GM23338 (cell line): ENCODE data around the gene AK3. TPM values are rescaled to one million over a fixed set of nuclear protein-coding genes. Genes with fewer than 3 reads are reported as not detected.

Experiments used
- ATAC-seq: fragments of 200-7000 bp; cut with Tn5 transposase; 3 replicates; pipeline ENCODE4 v1.9.1; 2020
- DNase-seq: peaks from one replicate; pipeline ENCODE4 v3.0.0-alpha.2; 2015; ENCODE audit warnings: low spot score
- H2AFZ ChIP-seq: fragments of 200-600 bp; sonication (generic); 2 replicates; pipeline ENCODE4 v1.8.0; 2016; ENCODE audit warnings: antibody characterized with exemption, mild to moderate bottlenecking, moderate library complexity
- H3F3A ChIP-seq: fragments of 200-600 bp; sonication (generic); replicated peaks from 2 replicates; pipeline ENCODE4 v1.8.0; 2017; ENCODE audit warnings: antibody characterized with exemption, mixed run types, low read depth
- H3K27ac ChIP-seq: fragments of 200-600 bp; sonication (generic); 2 replicates; pipeline ENCODE4 v1.6.1; 2016; ENCODE audit warnings: low read depth
- H3K27me3 ChIP-seq: fragments of 200-600 bp; sonication (generic); 2 replicates; pipeline ENCODE4 v1.8.0; 2016; ENCODE audit warnings: mild to moderate bottlenecking, mixed run types, moderate library complexity; ENCODE audit not compliant: insufficient read depth
- H3K36me3 ChIP-seq: fragments of 200-600 bp; sonication (generic); 2 replicates; pipeline ENCODE4 v1.8.0; 2016; ENCODE audit warnings: mild to moderate bottlenecking; ENCODE audit not compliant: insufficient read depth
- H3K4me1 ChIP-seq: fragments of 200-600 bp; sonication (generic); 2 replicates; pipeline ENCODE4 v1.8.0; 2016; ENCODE audit warnings: mild to moderate bottlenecking, moderate library complexity; ENCODE audit not compliant: insufficient read depth
- H3K4me2 ChIP-seq: fragments of 200-600 bp; sonication (generic); 2 replicates; pipeline ENCODE4 v1.7.1; 2017; ENCODE audit warnings: mixed run types
- H3K4me3 ChIP-seq: fragments of 200-600 bp; sonication (generic); 2 replicates; pipeline ENCODE4 v1.6.1; 2016; ENCODE audit warnings: mixed run types
- H3K79me2 ChIP-seq: fragments of 200-600 bp; sonication (generic); replicated peaks from 2 replicates; pipeline ENCODE4 v1.8.0; 2017; ENCODE audit warnings: mild to moderate bottlenecking; ENCODE audit not compliant: insufficient read depth
- H3K9me2 ChIP-seq: fragments of 200-600 bp; sonication (generic); 2 replicates; pipeline ENCODE4 v1.8.0; 2017; ENCODE audit not compliant: insufficient read depth
- H4K20me1 ChIP-seq: fragments of 200-600 bp; sonication (generic); replicated peaks from 2 replicates; pipeline ENCODE4 v1.8.0; 2017; ENCODE audit warnings: mild to moderate bottlenecking; ENCODE audit not compliant: insufficient read depth
- H3K27ac Mint-ChIP-seq: 2 replicates; pipeline ENCODE4 v1.8.0; 2020; ENCODE audit warnings: inconsistent platforms, mild to moderate bottlenecking, moderate library complexity, mixed read lengths
- H3K27me3 Mint-ChIP-seq: 3 replicates; pipeline ENCODE4 v1.8.0; 2022; ENCODE audit warnings: low read depth, mild to moderate bottlenecking, moderate library complexity, mixed read lengths, inconsistent platforms; ENCODE audit not compliant: insufficient read depth, poor library complexity
- H3K36me3 Mint-ChIP-seq: 3 replicates; pipeline ENCODE4 v1.8.0; 2021; ENCODE audit warnings: low read depth, mild to moderate bottlenecking, inconsistent platforms, moderate library complexity, mixed read lengths
- H3K4me1 Mint-ChIP-seq: 3 replicates; pipeline ENCODE4 v1.8.0; 2020; ENCODE audit warnings: mild to moderate bottlenecking, inconsistent platforms, mixed read lengths
- H3K4me3 Mint-ChIP-seq: 3 replicates; pipeline ENCODE4 v1.8.0; 2021; ENCODE audit warnings: moderate library complexity, mild to moderate bottlenecking, inconsistent platforms, mixed read lengths
- H3K9me3 Mint-ChIP-seq: 3 replicates; pipeline ENCODE4 v1.8.0; 2020; ENCODE audit warnings: moderate library complexity, mild to moderate bottlenecking, inconsistent platforms, mixed read lengths
- CREB1 ChIP-seq: fragments of 250-450 bp; sonication (Bioruptor Pico); IDR thresholded peaks from 2 replicates; pipeline ENCODE4 v1.5.0; 2020; ENCODE audit warnings: low read depth, mild to moderate bottlenecking, moderate library complexity
- ETS1 ChIP-seq: IDR thresholded peaks from 2 replicates; pipeline ENCODE4 v1.6.1; 2016; ENCODE audit warnings: antibody characterized with exemption
- JUNB ChIP-seq: IDR thresholded peaks from one replicate; pipeline ENCODE4 v1.6.1; 2016; ENCODE audit warnings: antibody characterized with exemption; ENCODE audit not compliant: unreplicated experiment
- NANOG ChIP-seq: IDR thresholded peaks from 2 replicates; pipeline ENCODE4 v1.6.1; 2016; ENCODE audit warnings: antibody characterized with exemption, borderline replicate concordance
- POLR2AphosphoS5 ChIP-seq: IDR thresholded peaks from 2 replicates; pipeline ENCODE4 v1.6.1; 2016; ENCODE audit warnings: antibody characterized with exemption, low read depth
- STAT1 ChIP-seq: IDR thresholded peaks from one replicate; pipeline ENCODE4 v1.6.1; 2016; ENCODE audit warnings: antibody characterized with exemption; ENCODE audit not compliant: unreplicated experiment
- ZNF331 ChIP-seq: fragments of 250-450 bp; sonication (Bioruptor Pico); IDR thresholded peaks from 2 replicates; pipeline ENCODE4 v1.5.0; 2020; ENCODE audit warnings: low read depth, mild to moderate bottlenecking, moderate library complexity
- ZNF462 ChIP-seq: fragments of 250-450 bp; sonication (Bioruptor Pico); IDR thresholded peaks from 2 replicates; pipeline ENCODE4 v1.5.0; 2020; ENCODE audit warnings: mild to moderate bottlenecking, moderate library complexity
- polyA plus RNA-seq: library from polyadenylated mRNA; unstranded; fragments of >200 nt; fragmentation: Nextera tagmentation; extraction: Ambion mirVana; gene quantifications from 2 replicates; pipeline ENCODE4 v1.2.1, GENCODE V29; 2016
- total RNA-seq: library from RNA; depleted of rRNA; stranded (reverse); fragments of >200 nt; shearing (Covaris generic); gene quantifications from 2 replicates; pipeline ENCODE4 v1.2.3, GENCODE V29; 2014
- TF ChIP-seq, protein P1 (sequence below): IDR thresholded peaks from one replicate; pipeline ENCODE4 v1.6.1; 2018; ENCODE audit warnings: antibody characterized with exemption; ENCODE audit not compliant: unreplicated experiment
- TF ChIP-seq, protein P2 (sequence below), 2 experiments: fragments of 200-600 bp in 1 of 2; sonication (generic) in 1 of 2; conservative IDR thresholded peaks; 2 replicates each; pipeline versions ENCODE4 v1.5.1 to v1.6.1; 2016 to 2017; ENCODE audit warnings: antibody characterized with exemption in 2 of 2, low read depth in 2 of 2, mild to moderate bottlenecking in 2 of 2, moderate library complexity in 1 of 2

AK3 gene
- total and polyA plus RNA-seq, 2 experiments from 2014 or later = 30.1 to 40.2 TPM

- no peak for ATAC-seq
- no peak for DNase-seq
- no peaks in the 10 kb centered on the region for H3K9me2 ChIP-seq
- H3K27ac ChIP-seq = no peak overlapping the region
- TF ChIP-seq NANOG = no peak
- TF ChIP-seq ZNF331 (CRISPR knock-in tag) = no peak
- TF ChIP-seq STAT1 = no peak
- TF ChIP-seq POLR2AphosphoS5 = no peak
- TF ChIP-seq, protein P1, sequence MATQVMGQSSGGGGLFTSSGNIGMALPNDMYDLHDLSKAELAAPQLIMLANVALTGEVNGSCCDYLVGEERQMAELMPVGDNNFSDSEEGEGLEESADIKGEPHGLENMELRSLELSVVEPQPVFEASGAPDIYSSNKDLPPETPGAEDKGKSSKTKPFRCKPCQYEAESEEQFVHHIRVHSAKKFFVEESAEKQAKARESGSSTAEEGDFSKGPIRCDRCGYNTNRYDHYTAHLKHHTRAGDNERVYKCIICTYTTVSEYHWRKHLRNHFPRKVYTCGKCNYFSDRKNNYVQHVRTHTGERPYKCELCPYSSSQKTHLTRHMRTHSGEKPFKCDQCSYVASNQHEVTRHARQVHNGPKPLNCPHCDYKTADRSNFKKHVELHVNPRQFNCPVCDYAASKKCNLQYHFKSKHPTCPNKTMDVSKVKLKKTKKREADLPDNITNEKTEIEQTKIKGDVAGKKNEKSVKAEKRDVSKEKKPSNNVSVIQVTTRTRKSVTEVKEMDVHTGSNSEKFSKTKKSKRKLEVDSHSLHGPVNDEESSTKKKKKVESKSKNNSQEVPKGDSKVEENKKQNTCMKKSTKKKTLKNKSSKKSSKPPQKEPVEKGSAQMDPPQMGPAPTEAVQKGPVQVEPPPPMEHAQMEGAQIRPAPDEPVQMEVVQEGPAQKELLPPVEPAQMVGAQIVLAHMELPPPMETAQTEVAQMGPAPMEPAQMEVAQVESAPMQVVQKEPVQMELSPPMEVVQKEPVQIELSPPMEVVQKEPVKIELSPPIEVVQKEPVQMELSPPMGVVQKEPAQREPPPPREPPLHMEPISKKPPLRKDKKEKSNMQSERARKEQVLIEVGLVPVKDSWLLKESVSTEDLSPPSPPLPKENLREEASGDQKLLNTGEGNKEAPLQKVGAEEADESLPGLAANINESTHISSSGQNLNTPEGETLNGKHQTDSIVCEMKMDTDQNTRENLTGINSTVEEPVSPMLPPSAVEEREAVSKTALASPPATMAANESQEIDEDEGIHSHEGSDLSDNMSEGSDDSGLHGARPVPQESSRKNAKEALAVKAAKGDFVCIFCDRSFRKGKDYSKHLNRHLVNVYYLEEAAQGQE = no peak
- TF ChIP-seq JUNB = no peak
- no peak for TF ChIP-seq ZNF462 (CRISPR knock-in tag)
- no peak for TF ChIP-seq CREB1 (CRISPR knock-in tag)
- TF ChIP-seq ETS1 = no peak
- TF ChIP-seq, protein P2, sequence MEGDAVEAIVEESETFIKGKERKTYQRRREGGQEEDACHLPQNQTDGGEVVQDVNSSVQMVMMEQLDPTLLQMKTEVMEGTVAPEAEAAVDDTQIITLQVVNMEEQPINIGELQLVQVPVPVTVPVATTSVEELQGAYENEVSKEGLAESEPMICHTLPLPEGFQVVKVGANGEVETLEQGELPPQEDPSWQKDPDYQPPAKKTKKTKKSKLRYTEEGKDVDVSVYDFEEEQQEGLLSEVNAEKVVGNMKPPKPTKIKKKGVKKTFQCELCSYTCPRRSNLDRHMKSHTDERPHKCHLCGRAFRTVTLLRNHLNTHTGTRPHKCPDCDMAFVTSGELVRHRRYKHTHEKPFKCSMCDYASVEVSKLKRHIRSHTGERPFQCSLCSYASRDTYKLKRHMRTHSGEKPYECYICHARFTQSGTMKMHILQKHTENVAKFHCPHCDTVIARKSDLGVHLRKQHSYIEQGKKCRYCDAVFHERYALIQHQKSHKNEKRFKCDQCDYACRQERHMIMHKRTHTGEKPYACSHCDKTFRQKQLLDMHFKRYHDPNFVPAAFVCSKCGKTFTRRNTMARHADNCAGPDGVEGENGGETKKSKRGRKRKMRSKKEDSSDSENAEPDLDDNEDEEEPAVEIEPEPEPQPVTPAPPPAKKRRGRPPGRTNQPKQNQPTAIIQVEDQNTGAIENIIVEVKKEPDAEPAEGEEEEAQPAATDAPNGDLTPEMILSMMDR (conservative IDR thresholded peaks at IDR 0.05; ENCODE audit: low read depth in 2 of 2) = no peak
- no peak overlapping the region for H3K27ac Mint-ChIP-seq
- no peaks in the 10 kb centered on the region for H3K27me3 ChIP-seq
- H3K4me3 ChIP-seq = no peak overlapping the region
- no peaks in the 10 kb centered on the region for H4K20me1 ChIP-seq
- no peak overlapping the region for H2AFZ ChIP-seq
- H3K4me1 Mint-ChIP-seq = peaks cover 20% of the 10 kb centered on the region
- no peaks in the 10 kb centered on the region for H3K36me3 ChIP-seq
- H3K27me3 Mint-ChIP-seq = peaks cover 3% of the 10 kb centered on the region
- no peaks in the 10 kb centered on the region for H3K79me2 ChIP-seq
- no peaks in the 10 kb centered on the region for H3K9me3 Mint-ChIP-seq
- H3K36me3 Mint-ChIP-seq = no peaks in the 10 kb centered on the region
- H3K4me3 Mint-ChIP-seq = no peak overlapping the region
- H3K4me2 ChIP-seq = no peak overlapping the region
- H3K4me1 ChIP-seq = peaks cover 10% of the 10 kb centered on the region
- no peaks in the 10 kb centered on the region for H3F3A ChIP-seq
These were observed 69.3 kb downstream of the AK3 start for GRCh38 chr9:4671737-4672136.
